Ectodermal cell (in vitro differentiated cells): ENCODE results near the gene KDM6B.
"Not testable (repeated sequence)": the region's sequence is repeated elsewhere in the genome, so short reads cannot be mapped to it uniquely, and the experiment has no call there.

Experiments
- H3K27ac ChIP-seq: 2 replicates; pipeline ENCODE4 v1.7.0; 2013; ENCODE audit warnings: mild to moderate bottlenecking, low read depth, low read length; ENCODE audit not compliant: insufficient read depth, poor library complexity, severe bottlenecking
- H3K27me3 ChIP-seq: 2 replicates; pipeline ENCODE4 v1.7.0; 2013; ENCODE audit warnings: mild to moderate bottlenecking, low read length; ENCODE audit not compliant: insufficient read depth, control insufficient read depth, poor library complexity, severe bottlenecking
- H3K36me3 ChIP-seq: one replicate; pipeline ENCODE4 v1.7.0; 2013; ENCODE audit warnings: low read length; ENCODE audit not compliant: control insufficient read depth, insufficient read depth
- H3K4me1 ChIP-seq: one replicate; pipeline ENCODE4 v1.7.0; 2013; ENCODE audit warnings: low read length; ENCODE audit not compliant: control insufficient read depth, insufficient read depth
- H3K4me3 ChIP-seq: 2 replicates; pipeline ENCODE4 v1.7.0; 2013; ENCODE audit warnings: low read depth, low read length, control low read depth; ENCODE audit not compliant: insufficient read depth
- H3K9me3 ChIP-seq: 2 replicates; pipeline ENCODE4 v1.7.0; 2013; ENCODE audit warnings: mild to moderate bottlenecking, low read length, moderate library complexity; ENCODE audit not compliant: control insufficient read depth
- WGBS, 2 experiments: methylation state at CpG; one replicate each; pipeline ENCODE4 v1.1.7; 2013; ENCODE audit warnings: missing lambda C conversion rate in 2 of 2; 5-methylcytosine and 5-hydroxymethylcytosine counted together

The KDM6B gene

GRCh38 chr17:7858522-7858810 lies 24.4 kb downstream of the KDM6B start:
- peak overlapping the region; percentile 94 for H3K27ac ChIP-seq
- no peaks in the 10 kb centered on the region for H3K36me3 ChIP-seq
- no peaks in the 10 kb centered on the region for H3K27me3 ChIP-seq
- peak overlapping the region; percentile 74 for H3K4me3 ChIP-seq
- no peaks in the 10 kb centered on the region for H3K9me3 ChIP-seq
- H3K4me1 ChIP-seq, result peaks cover 21% of the 10 kb centered on the region
- WGBS, 2 experiments, result 5% methylated on average over 20 of the region's 20 CpGs

- no peaks in the 10 kb centered on the region for H3K9me3 ChIP-seq
- 94 to 96% methylated on average over 7 to 8 of the region's 8 CpGs for WGBS, 2 experiments
- H3K4me1 ChIP-seq, result peaks cover 16% of the 10 kb centered on the region
- no peaks in the 10 kb centered on the region for H3K36me3 ChIP-seq
- H3K27me3 ChIP-seq, result no peaks in the 10 kb centered on the region
- H3K27ac ChIP-seq, result no peak overlapping the region
- peak overlapping the region; percentile 74 for H3K4me3 ChIP-seq
These were observed 25.0 kb downstream of the KDM6B start for GRCh38 chr17:7859028-7859427.

- 48 to 55% methylated on average over 2 to 3 of the region's 3 CpGs for WGBS, 2 experiments
- Histone ChIP-seq H3K27ac (no peak overlapping the region), H3K4me3 (no peak overlapping the region), H3K9me3 (no peaks in the 10 kb centered on the region), H3K27me3 (no peaks in the 10 kb centered on the region), H3K36me3 (no peaks in the 10 kb centered on the region), H3K4me1 (peaks cover 8% of the 10 kb centered on the region)
These were observed 28.8 kb downstream of the KDM6B start for GRCh38 chr17:7862692-7863437.

- H3K9me3 ChIP-seq, H3K27ac ChIP-seq, H3K27me3 ChIP-seq, H3K4me1 ChIP-seq, H3K4me3 ChIP-seq, H3K36me3 ChIP-seq: not testable (repeated sequence)
- WGBS, 2 experiments, result 80 to 91% methylated on average over 5 of the region's 5 CpGs
These were observed 30.4 kb downstream of the KDM6B start for GRCh38 chr17:7864384-7864783.

- Histone ChIP-seq H3K4me1 (no peaks in the 10 kb centered on the region), H3K4me3 (no peak overlapping the region), H3K27me3 (no peaks in the 10 kb centered on the region), H3K27ac (no peak overlapping the region), H3K9me3 (no peaks in the 10 kb centered on the region), H3K36me3 (no peaks in the 10 kb centered on the region)
- 93 to 94% methylated on average over 4 of the region's 5 CpGs for WGBS, 2 experiments
These were observed 31.1 kb downstream of the KDM6B start for GRCh38 chr17:7864995-7865650.

- no peaks in the 10 kb centered on the region for H3K36me3 ChIP-seq
- 92% methylated on average over 5 of the region's 5 CpGs for WGBS, 2 experiments
- no peak overlapping the region for H3K4me3 ChIP-seq
- H3K9me3 ChIP-seq, result no peaks in the 10 kb centered on the region
- no peaks in the 10 kb centered on the region for H3K27me3 ChIP-seq
- H3K27ac ChIP-seq, result no peak overlapping the region
- H3K4me1 ChIP-seq, result no peaks in the 10 kb centered on the region
These were observed 33.9 kb downstream of the KDM6B start for GRCh38 chr17:7867881-7868329.

GRCh38 chr17:7873051-7873450 lies 39.0 kb downstream of the KDM6B start:
- Histone ChIP-seq H3K9me3 (no peaks in the 10 kb centered on the region), H3K36me3 (no peaks in the 10 kb centered on the region), H3K4me3 (no peak overlapping the region), H3K27me3 (no peaks in the 10 kb centered on the region), H3K4me1 (no peaks in the 10 kb centered on the region), H3K27ac (no peak overlapping the region)
- 78 to 82% methylated on average over 4 of the region's 4 CpGs for WGBS, 2 experiments

GRCh38 chr17:7875804-7876370 lies 41.9 kb downstream of the KDM6B start:
- H3K9me3 ChIP-seq, result no peaks in the 10 kb centered on the region
- no peak overlapping the region for H3K4me3 ChIP-seq
- H3K36me3 ChIP-seq, result no peaks in the 10 kb centered on the region
- no peaks in the 10 kb centered on the region for H3K4me1 ChIP-seq
- no peaks in the 10 kb centered on the region for H3K27me3 ChIP-seq
- WGBS, 2 experiments, result 93 to 96% methylated on average over 1 of the region's 2 CpGs
- H3K27ac ChIP-seq, result no peak overlapping the region

- H3K27ac ChIP-seq, result no peak overlapping the region
- no peaks in the 10 kb centered on the region for H3K36me3 ChIP-seq
- 94 to 97% methylated on average over 7 of the region's 7 CpGs for WGBS, 2 experiments
- H3K4me1 ChIP-seq, result peaks cover under 1% of the 10 kb centered on the region
- H3K4me3 ChIP-seq, result no peak overlapping the region
- H3K9me3 ChIP-seq, result no peaks in the 10 kb centered on the region
- no peaks in the 10 kb centered on the region for H3K27me3 ChIP-seq
These were observed 44.2 kb downstream of the KDM6B start for GRCh38 chr17:7878234-7878633.

GRCh38 chr17:7880076-7880868 lies 46.3 kb downstream of the KDM6B start:
- Histone ChIP-seq H3K27me3 (no peaks in the 10 kb centered on the region), H3K4me1 (peaks cover 2% of the 10 kb centered on the region), H3K9me3 (no peaks in the 10 kb centered on the region), H3K4me3 (no peak overlapping the region), H3K36me3 (no peaks in the 10 kb centered on the region), H3K27ac (no peak overlapping the region)
- WGBS, 2 experiments, result 88 to 96% methylated on average over 3 of the region's 3 CpGs
